CD1c-positive myeloid dendritic cell (primary cell): ENCODE results near the gene RPL39.
"Not testable (repeated sequence)": the region's sequence is repeated elsewhere in the genome, so short reads cannot be mapped to it uniquely, and the experiment has no call there.

ENCODE experiments used
- DNase-seq: peaks from one replicate; pipeline ENCODE4 v3.0.0-alpha.2; 2016; ENCODE audit errors: extremely low spot score

RPL39 gene

DNA sequence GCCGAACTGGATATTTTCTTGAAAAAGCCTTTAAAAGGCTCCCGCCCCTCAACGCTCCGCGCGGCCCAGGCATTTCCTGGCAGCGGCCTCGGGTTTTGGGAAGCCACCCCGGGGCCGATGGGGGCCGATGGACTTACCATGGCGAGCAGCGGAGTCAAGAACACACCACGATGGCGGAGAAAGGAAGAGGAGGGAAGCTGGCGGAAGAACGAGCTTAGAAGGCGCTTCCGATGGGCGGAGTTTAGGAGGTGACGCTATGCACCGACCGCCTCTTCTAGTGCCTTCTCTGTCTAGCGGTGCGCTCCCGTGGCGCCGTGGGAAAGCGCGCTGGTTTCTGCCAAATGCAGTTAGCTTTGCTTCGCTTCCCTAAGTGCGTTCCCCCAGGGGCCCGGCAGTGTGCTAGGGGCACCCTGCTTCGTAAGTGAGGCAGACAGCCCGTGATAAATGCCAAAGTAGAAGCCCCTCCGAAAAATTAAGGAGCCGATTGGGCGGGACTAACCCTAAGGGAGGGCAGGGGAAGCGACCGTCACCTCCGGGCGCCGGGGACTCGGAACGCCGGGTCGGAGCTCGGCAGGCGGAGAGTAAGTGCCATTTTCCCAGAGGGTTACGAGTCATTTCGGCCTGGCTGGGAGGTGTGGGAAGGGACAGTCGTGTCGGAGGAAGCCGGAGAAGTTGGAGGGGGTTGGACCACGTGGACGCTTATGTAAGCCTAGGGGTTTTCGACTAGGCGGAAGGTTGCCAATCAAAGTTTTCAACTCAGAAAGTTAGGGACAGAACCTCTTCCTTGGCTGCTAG, at the start of gene RPL39:
RPL39 (minus strand) TSS at position 194 of the 795 bp plus-strand sequence; CDS start at position 140, 54 bp downstream.
- DNase-seq = peak; percentile 88

DNA sequence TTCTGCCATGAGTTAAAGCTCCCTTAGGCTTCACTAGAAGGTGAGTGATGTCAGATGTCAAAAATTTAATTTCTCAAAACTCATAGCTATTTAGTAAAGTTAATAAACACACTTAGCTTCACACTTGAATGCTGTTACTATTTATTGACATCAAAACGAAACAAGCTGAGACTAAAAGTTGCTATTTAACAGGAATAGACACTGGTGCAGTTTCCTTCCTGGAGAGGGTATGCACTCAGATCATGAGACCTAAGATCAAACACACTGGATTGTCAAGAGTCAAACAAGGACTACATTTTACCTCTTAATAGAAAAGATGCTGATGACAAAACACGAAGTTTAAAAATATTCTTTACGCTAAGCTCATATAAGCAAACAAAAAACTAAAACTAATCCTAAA, 42.5 kb upstream of the RPL39 start:
- DNase-seq = no peak

DNA sequence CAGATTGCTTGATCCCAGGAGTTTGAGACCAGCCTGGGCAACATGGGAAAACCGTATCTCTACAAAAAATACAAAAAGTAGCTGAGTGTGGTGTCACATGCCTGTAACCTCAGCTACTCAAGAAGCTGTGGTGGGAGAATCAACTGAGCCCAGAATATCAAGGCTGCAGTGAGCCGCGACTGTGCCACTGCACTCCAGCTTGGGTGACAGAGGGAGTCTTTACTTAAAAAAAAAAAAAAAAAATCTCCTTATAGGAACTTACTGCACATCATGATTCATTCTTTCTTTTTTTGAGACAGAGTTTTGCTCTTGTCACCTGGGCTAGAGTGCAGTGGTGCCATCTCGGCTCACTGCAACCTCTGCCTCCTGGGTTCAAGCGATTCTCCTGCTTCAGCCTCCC, 37.0 kb upstream of the RPL39 start:
- no peak for DNase-seq

DNA sequence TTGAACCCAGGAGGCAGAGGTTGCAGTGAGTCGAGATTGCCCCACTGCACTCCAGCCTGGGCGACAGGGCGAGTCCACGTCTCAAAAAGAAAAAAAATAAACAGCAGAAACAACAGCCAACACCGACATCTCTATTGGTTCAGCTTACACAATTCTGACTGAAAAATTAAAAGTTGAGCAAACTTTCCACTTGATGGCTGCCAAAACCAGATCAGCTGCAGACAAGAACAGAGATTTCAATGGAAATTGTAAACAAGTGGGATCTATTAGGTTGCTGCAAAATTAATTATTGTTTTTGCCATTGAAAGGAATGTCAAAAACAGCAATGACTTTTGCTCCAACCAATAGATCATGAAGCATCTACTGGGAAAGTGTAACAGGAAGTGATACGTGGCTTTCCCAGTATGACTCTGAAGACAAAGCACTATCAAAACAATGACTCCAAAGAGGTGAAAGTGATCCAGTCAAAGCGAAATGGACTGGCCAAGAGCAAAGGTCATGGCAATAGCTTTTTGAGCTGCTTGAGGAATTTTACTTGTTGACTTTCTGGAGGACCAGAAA, 35.0 kb upstream of the RPL39 start:
- DNase-seq = peak; percentile 37

DNA sequence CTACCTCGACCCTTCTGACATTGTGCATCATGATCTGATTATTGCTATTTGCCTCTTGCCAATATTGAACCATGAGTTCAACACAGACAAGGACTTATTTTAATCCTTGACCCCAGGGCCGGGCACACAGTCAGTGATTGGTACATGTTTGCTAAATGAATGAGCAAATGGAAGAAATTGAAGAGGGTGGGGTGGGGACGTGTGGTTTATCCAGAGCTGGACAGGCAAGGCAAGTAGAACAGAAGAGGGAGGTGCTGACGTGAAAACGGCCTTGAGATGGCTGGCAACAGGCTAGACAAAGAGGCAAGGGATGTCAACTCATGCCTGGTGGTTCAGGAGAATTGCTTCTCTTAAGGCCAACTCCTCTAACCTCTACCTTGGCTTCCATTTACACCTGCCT, 32.8 kb upstream of the RPL39 start:
- not testable (repeated sequence) for DNase-seq

DNA sequence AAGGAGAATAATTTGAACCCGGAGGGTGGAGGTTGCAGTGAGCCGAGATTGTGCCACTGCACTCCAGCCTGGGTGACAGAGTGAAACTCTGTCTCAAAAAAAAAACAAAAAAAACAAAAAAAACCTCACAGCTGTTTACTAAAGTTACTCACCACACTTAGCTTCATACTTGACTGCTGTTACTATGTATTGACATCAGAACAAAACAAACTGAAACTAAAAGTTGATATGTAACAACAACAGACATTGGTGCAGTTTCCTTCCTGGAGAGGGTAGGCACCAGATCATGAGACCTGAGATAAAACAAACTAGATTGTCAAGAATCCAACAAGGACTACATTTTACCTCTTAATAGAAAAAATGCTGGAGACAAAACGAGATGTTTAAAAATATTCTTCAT, 30.3 kb upstream of the RPL39 start:
- DNase-seq = peak; percentile 36

DNA sequence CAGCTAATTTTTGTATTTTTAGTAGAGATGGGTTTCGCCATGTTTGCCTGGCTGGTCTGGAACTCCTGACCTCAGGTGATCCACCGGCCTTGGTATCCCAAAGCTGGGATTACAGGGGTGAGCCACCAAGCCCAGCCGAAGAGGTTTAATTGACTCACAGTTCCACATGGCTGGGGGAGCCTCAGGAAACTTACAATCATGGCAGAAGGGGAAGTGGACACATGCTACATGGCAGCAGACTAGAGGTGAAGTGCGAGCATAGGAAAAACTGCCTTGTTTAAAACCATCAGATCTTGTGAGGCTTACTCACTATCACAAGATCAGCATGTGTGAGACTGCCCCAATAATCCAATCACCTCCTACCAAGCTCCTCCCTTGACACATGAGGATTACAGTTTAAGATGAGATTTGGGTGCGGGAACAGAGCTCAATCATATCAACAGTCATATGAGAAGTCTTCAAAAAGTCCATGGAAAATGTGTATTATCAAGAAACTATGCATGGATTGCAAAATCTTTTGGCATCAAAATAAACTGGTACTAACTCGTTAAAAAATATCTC, 25.8 kb upstream of the RPL39 start:
- peak; percentile 8 for DNase-seq

DNA sequence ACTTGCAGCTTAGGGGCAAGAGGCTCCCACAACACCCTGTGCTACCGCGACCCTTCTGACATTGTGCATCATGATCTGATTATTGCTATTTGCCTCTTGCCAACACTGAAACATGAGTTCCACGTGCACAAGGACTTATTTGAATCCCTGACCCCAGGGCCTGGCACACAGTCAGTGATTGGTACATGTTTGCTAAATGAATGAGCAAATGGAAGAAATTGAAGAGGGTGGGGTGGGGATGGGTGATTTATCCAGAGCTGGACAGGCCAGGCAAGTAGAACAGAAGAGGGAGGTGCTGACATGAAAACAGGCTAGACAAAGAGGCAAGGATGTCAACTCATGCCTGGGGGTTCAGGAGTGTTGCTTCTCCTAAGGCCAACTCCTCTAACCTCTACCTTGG, 24.9 kb upstream of the RPL39 start:
- DNase-seq = no peak

DNA sequence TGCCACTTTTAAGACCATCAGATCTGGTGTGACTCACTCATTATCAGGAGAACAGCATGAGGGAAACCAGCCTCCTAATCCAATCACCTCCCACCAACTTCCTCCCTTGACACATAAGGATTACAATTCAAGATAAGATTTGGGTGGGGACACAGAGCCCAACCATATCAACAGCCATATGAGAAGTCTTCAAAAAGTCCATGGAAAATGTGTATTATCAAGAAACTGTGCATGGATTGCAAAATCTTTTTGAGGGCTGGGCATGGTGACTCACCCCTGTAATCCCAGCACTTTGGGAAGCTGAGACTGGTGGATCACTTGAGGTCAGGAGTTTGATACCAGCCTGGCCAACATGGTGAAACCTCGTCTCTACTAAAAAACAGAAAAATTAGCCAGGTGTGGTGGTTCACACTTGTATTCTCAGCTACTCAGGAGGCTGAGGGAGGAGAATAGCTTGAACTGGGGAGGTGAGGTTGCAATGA, 17.8 kb upstream of the RPL39 start:
- no peak for DNase-seq

DNA sequence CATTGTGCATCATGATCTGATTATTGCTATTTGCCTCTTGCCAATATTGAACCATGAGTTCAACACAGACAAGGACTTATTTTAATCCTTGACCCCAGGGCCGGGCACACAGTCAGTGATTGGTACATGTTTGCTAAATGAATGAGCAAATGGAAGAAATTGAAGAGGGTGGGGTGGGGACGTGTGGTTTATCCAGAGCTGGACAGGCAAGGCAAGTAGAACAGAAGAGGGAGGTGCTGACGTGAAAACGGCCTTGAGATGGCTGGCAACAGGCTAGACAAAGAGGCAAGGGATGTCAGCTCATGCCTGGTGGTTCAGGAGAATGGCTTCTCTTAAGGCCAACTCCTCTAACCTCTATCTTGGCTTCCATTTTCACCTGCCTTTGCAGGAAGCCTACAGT, 17.0 kb upstream of the RPL39 start:
- not testable (repeated sequence) for DNase-seq

DNA sequence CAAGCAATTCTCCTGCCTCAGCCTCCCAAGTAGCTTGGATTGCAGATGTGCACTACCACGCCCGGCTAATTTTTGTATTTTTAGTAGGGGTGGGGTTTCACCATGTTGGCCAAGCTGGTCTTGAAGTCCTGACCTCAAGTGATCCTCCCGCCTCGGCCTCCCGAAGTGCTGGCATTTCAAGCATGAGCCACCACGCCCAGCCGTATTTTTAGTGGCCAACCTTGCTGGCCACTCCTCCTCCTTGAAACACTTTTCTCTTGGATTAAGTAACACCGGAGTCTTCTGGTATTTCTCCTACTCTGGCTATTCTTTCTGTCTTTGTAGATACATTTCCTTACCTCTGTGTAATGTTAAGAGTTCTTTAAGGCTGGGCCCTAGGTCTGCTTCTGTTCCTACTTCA, 11.1 kb upstream of the RPL39 start:
- DNase-seq = no peak

DNA sequence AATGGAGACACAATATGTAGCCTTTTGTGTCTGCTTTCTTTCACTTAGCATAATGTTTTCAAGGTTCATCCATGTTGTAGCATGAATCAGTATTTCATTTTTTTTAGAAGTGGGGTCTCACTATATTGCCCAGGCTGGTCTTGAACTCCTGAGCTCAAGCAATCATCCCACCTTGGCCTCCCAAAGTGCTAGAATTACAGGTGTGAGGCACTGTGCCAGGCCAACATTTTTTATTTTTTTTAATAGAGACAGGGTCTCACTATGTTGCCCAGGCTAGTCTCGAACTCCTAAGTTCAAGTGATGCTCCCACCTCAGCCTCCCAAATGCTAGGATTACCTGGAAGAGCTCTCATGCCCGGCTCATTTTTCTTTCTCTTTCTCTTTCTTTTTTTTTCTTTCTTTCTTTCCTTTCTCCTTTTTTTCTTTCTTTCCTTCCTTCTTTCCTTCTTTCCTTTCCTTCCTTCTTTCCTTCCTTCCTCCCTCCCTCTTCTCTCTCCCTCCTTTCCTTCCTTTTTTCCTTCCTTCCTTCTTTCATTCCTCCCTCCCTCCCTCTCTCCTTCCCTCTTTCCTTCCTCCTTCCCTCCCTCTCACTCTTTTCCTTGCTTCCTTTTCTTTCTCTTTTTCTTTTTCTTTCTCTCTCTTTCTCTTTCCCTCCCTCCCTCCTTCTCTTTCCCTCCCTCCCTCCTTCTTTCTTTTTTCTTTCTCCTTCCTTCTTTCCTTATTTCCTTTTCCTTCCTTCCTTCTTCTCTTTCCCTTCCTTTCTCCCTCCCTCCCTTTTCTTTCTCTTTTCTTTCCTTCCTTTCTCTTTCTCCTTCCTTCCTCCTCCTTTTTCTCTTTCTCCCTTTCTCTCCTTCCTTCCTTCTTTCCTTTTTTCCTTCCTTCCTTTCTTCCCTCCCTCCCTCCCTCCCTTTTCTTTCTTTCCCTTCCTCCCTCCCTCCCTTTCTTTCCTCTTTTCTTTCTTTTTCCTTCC, 10.1 kb upstream of the RPL39 start:
- DNase-seq = no peak

DNA sequence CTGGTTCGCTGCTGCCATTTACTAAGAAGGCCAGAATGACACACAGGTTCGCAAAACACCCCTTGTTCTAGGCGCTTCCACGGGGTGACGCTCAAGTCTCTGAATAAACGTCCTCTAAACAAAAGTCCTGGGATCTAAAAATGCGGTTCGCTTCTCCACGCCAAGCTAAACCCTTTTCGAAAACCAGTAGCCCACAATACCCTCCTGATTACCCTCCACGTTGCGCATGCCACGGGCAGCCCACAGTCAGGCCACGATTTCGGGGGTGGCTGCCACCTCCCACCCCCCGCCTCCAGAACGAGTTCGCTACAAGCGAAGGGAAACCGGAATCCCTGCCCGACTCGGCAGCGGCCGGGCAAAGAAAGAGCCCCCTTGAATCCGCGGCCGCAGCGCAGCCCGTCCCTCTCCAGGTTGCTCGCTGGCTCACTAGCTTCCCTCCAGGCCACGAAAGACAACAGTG, 423 bp downstream of the RPL39 start:
- peak; percentile 40 for DNase-seq

DNA sequence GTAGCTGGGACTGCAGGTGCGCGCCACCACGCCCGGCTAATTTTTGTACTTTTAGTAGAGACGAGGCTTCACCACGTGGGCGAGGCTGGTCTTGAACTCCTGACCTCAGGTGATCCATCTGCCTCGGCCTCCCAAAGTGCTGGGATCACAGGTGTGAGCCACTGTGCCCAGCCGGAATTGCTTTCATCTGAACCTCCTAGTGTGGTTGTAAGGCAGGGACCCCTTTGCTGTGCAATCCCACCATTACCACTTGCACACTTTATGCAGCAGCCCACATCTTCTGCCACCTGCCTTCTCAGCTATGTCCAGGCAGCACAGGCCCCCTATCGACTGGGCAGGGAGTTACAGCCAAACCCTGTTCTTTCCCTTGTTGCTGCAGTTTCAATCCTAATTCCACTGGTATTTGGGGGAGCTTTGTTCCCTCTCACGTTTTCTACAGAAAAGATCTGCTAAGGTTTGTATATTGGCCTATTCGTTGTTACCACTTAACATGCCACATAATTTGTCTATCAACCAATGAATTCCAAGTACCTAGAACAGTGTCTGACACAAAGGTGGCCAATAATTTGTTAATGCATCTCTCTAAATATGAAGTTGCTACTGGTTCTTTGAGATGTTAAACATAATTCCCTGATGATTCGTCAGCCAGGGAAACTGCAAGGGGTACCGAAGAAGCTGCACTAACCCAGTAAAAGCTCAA, 6.5 kb downstream of the RPL39 start:
- peak; percentile 28 for DNase-seq

DNA sequence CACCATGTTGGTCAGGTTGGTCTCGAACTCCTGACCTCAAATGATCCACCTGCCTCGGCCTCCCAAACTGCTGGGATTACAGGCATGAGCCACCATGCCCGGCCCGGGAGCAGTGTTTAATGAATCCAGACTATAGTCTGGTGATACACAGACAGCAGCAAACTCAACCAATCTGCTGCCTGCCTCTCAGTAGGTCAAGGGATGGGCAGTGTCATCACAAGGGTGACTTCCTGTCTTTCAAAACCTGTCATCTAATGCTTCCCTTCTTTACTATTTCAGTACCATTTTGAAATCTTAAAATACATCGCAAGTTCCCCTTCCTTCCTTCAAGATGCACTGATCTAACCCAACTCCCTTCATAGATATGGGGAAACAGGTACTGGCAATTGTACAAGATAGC, 8.4 kb downstream of the RPL39 start:
- DNase-seq = peak; percentile 59

DNA sequence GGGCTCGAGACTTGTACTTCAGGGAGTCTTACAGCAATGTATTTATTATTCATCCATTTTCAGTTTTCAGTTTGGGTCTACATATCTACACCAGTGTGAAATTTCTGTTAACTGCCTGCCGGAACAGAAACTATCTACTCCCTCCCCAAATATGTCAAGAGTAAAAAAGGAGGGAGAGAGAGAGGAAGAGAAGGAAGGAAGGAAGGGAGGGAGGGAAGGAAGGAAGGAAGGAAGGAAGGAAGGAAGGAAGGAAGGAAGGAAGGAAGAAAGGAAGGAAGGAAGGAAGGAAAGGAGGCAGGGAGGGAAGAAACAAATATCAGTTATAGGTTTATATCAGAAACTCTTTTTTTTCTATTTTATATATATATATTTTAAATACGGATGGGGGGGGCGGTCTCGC, 12.6 kb downstream of the RPL39 start:
- no peak for DNase-seq

DNA sequence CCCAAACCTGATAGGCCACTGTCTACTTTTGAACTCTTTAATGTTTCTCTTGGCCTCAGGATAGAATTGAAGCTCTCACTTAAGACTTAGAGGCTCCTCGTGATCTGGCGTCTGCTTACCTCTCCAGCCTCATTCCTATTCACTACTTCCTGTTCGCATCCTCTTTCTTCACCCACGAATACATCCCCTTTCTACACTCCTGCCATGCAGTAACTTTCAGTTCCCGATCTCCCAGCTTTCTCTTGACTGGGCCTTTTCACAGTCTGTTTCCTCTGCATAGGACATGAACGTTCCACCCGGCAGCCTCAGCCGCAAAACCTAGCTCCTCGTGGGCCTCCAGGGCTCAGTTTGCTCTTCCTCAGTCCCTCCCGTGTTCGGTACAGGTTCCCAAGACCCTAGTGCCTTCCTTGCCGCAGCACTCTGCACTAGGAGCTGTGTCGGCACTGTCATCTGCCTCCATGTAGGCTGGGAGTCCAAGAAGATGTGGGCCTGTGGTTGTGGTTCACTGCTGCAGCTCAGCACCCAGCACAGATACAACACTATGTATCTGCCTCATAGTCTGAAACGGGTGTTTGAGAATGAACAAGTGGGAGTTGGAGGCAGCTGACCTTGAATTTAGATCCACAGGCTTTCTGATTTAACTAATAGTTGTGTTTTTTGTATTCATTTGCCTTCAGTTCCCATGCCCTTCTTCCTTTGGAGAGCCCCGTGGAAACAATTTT, 15.8 kb downstream of the RPL39 start:
- DNase-seq = peak; percentile 73

DNA sequence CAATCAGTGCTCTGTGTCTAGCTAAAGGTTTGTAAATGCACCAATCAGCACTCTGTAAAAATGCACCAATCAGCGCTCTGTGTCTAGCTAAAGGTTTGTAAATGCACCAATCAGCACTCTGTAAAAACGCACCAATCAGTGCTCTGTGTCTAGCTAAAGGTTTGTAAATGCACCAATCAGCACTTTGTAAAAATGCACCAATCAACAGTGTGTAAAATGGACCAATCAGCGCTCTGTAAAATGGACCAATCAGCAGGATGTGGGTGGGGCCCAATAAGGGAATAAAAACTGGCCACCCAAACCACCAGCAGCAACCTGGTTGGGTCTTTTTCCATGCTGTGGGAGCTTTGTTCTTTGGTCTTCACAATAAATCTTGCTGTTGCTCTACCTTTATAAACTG, 22.0 kb downstream of the RPL39 start:
- not testable (repeated sequence) for DNase-seq

DNA sequence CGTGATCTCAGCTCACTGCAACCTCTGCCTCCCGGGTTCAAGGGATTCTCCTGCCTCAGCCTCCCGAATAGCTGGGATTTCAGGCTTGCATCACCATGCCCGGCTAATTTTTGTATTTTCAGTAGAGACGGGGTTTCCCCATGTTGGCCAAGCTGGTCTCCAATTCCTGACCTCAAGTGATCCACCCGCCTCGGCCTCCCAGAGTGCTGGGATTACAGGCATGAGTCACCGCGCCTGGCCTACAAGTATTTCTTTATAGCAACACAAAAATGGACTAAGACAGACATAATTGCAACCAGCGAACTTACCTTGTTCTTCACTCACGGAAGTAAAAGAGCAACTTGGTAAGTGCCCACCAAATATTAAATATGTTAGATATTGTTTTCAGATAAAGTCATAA, 23.0 kb downstream of the RPL39 start:
- DNase-seq = not testable (repeated sequence)

DNA sequence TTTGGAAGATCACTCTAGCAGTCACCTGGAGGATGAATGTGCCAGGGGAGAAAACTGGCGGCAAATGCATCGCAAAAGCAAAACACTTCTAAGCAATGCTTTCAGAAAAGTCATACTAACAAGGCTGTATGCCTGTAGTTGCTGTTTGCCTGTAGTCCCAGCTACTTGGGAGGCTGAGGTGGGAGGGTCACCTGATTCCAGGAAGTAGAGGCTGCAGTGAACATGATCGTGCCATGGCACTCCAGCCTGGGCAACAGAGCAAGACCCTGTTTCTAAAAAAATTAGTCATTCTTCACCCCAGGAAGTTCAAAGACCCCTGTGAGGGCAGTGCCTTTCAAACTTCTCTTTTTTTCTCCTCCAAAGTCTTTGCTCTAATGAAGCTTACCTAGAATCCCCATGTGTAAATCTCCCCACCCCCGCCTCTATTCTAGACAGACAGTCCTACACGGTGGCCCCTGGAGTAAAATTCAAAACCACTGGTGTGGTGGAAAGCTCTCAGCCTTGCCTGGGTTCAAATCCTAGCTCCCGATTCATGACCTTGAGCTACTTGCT, 27.5 kb downstream of the RPL39 start:
- DNase-seq = no peak
